Astrocyte of the cerebellum (primary cell): ENCODE results near the gene IRAK2.

ENCODE experiments used
- DNase-seq: peaks from one replicate; pipeline ENCODE4 v3.0.0-alpha.2; 2011; ENCODE audit warnings: low read depth
- H3K4me3 ChIP-seq: 2 replicates; pipeline ENCODE4 v1.5.1; 2011; ENCODE audit warnings: mild to moderate bottlenecking, low read depth, low read length, moderate library complexity
- in situ Hi-C: cut with HindIII; loops from 2 replicates; pipeline ENCODE4 v1.10.0; 2017; ENCODE audit warnings: low sequenced_read_pairs
- TF ChIP-seq, protein P1 (sequence below): IDR thresholded peaks from 2 replicates; pipeline ENCODE4 v1.5.1; 2012; ENCODE audit warnings: low read length, low read depth, moderate library complexity, mild to moderate bottlenecking; ENCODE audit errors: missing control alignments

The IRAK2 gene

GRCh38 chr3:10290481-10291176 is 125.9 kb downstream of the IRAK2 start:
- in situ Hi-C loops: no loop called here
- DNase-seq: no peak
- H3K4me3 ChIP-seq: no peak overlapping the region
- TF ChIP-seq, protein P1, sequence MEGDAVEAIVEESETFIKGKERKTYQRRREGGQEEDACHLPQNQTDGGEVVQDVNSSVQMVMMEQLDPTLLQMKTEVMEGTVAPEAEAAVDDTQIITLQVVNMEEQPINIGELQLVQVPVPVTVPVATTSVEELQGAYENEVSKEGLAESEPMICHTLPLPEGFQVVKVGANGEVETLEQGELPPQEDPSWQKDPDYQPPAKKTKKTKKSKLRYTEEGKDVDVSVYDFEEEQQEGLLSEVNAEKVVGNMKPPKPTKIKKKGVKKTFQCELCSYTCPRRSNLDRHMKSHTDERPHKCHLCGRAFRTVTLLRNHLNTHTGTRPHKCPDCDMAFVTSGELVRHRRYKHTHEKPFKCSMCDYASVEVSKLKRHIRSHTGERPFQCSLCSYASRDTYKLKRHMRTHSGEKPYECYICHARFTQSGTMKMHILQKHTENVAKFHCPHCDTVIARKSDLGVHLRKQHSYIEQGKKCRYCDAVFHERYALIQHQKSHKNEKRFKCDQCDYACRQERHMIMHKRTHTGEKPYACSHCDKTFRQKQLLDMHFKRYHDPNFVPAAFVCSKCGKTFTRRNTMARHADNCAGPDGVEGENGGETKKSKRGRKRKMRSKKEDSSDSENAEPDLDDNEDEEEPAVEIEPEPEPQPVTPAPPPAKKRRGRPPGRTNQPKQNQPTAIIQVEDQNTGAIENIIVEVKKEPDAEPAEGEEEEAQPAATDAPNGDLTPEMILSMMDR: no peak

- no peak for DNase-seq
- TF ChIP-seq, protein P1: no peak
- in situ Hi-C loops: no loop called here
- H3K4me3 ChIP-seq: no peak overlapping the region
Observed at GRCh38 chr3:10291641-10292040, 126.9 kb downstream of the IRAK2 start.

GRCh38 chr3:10292505-10293419 is 128.0 kb downstream of the IRAK2 start, which contains the start of gene GHRL:
TSS of gene GHRL (minus strand) at chr3:10292947. CDS start at chr3:10290180, 2,767 bp downstream.
- in situ Hi-C loops: no loop called here
- TF ChIP-seq, protein P1: no peak
- DNase-seq: no peak
- no peak within 1 kb of the TSS for H3K4me3 ChIP-seq
